Measurements from ENCODE around the gene ABCD2. TPM values are rescaled to one million over a fixed set of nuclear protein-coding genes. Genes with fewer than 3 reads are reported as not detected.

ABCD2 gene
- total and polyA plus RNA-seq, 2 of the 4 experiments (the other 2 are of a cell fraction), result not detected

GRCh38 chr12:39622306-39622705 is 2.7 kb upstream of the ABCD2 start:
- Histone ChIP-seq H3K36me3 (ENCODE audit: control insufficient read depth, insufficient read depth, low read length) (no peaks in the 10 kb centered on the region), H3K56ac (ENCODE audit: extremely low read depth, insufficient read depth, low read length) (no peak overlapping the region), H3K9ac (ENCODE audit: low read depth, low read length) (no peak overlapping the region), H3K23ac (ENCODE audit: low read depth, low read length) (no peak overlapping the region), H3K27me3 (ENCODE audit: control insufficient read depth, insufficient read depth, low read length) (no peaks in the 10 kb centered on the region), H2AK5ac (ENCODE audit: low read depth, low read length) (no peak overlapping the region), H3K4me3 (ENCODE audit: insufficient read depth, low read depth, low read length) (no peak overlapping the region), H3K18ac (ENCODE audit: low read depth, low read length) (no peak overlapping the region), H3K4me1 (ENCODE audit: control insufficient read depth, insufficient read depth, low read length) (no peaks in the 10 kb centered on the region), H2BK15ac (ENCODE audit: low read depth, low read length) (no peak overlapping the region), H2BK20ac (ENCODE audit: low read depth, low read length) (no peak overlapping the region), H3K14ac (replicated peaks; ENCODE audit: low read depth, low read length) (no peak overlapping the region), H4K91ac (ENCODE audit: insufficient read depth, low read depth, low read length) (no peak overlapping the region), H2AFZ (replicated peaks; ENCODE audit: low read length, poor library complexity) (no peak overlapping the region), H2BK120ac (ENCODE audit: low read depth, low read length) (no peak overlapping the region), H3K79me1 (ENCODE audit: low read depth in 1 of 2, low read length in 2 of 2) (no peaks in the 10 kb centered on the region), H4K8ac (ENCODE audit: low read depth in 2 of 2, low read length in 2 of 2) (no peak overlapping the region), H3K27ac (ENCODE audit: insufficient read depth, low read length) (no peak overlapping the region), H3K4ac (ENCODE audit: low read depth, low read length) (no peak overlapping the region), H3K9me3 (ENCODE audit: control insufficient read depth, insufficient read depth, low read length) (no peaks in the 10 kb centered on the region), H3K9me1 (ENCODE audit: insufficient read depth, low read length) (no peaks in the 10 kb centered on the region), H2BK5ac (ENCODE audit: low read depth, low read length, poor library complexity, severe bottlenecking) (no peak overlapping the region), H2AK9ac (replicated peaks; ENCODE audit: low read depth, low read length, poor library complexity) (no peak overlapping the region), H4K20me1 (ENCODE audit: insufficient read depth, low read length) (no peaks in the 10 kb centered on the region), H3K4me2 (ENCODE audit: low read depth, low read length) (no peak overlapping the region), H4K5ac (ENCODE audit: low read depth, low read length) (no peak overlapping the region)
- TF ChIP-seq RFX5 (IDR thresholded peaks at IDR 0.05; ENCODE audit: low read depth, low read length) (no peak), BHLHE40 (IDR thresholded peaks at IDR 0.05; ENCODE audit: low read depth, low read length) (no peak)
- ATAC-seq (ENCODE audit: low read depth) (no peak), DNase-seq (no peak)
- in situ Hi-C loops (cut with MboI; ENCODE audit: low sequenced_read_pairs), result loop anchor here (25.0 kb wide), 1 partner anchor 310 kb away; no protein-coding TSS in a partner anchor
- dilution Hi-C loops (cut with HindIII; ENCODE audit: low sequenced_read_pairs, unreplicated experiment), result no loop called here
- whole genome bisulfite sequencing, 2 experiments (ENCODE audit: extremely low coverage in 2 of 2, insufficient read length in 1 of 2), result no CpG with 5 or more reads among the region's 1 CpG
- ChIA-PET CTCF (no interaction called here), POLR2A (ENCODE audit: unreplicated experiment) (no interaction called here)
- BruUV-seq (replicated peaks), result no TSS peak
- intact Hi-C loops (cut with micrococcal nuclease), result loop anchor here (10.0 kb wide), 1 partner anchor 298 kb away; no protein-coding TSS in a partner anchor
